Left forelimb (tissue), 1 donor: ENCODE data around the gene NGDN.

Source experiments
- DNase-seq: peaks from one replicate; pipeline ENCODE4 v3.0.0-alpha.2; 2018; ENCODE audit warnings: low spot score

Gene NGDN

GRCh38 chr14:23478109-23478759, 8.7 kb downstream of the NGDN start:
- DNase-seq: no peak

- no peak for DNase-seq
These were observed 12.0 kb downstream of the NGDN start for GRCh38 chr14:23481362-23481970.

GRCh38 chr14:23481979-23482822, 12.7 kb downstream of the NGDN start:
- no peak for DNase-seq

GRCh38 chr14:23482823-23483148, 13.3 kb downstream of the NGDN start:
- no peak for DNase-seq

- no peak for DNase-seq
These were observed 13.8 kb downstream of the NGDN start for GRCh38 chr14:23483236-23483854.

GRCh38 chr14:23485326-23485725, 15.8 kb downstream of the NGDN start:
- no peak for DNase-seq

GRCh38 chr14:23486036-23486435, 16.5 kb downstream of the NGDN start:
- no peak for DNase-seq

GRCh38 chr14:23487216-23487615, 17.7 kb downstream of the NGDN start:
- no peak for DNase-seq

- DNase-seq: no peak
These were observed 23.2 kb downstream of the NGDN start for GRCh38 chr14:23492618-23493272.

GRCh38 chr14:23494223-23494622, 24.7 kb downstream of the NGDN start:
- DNase-seq: no peak

GRCh38 chr14:23512156-23512555, 42.7 kb downstream of the NGDN start:
- DNase-seq: no peak

- no peak for DNase-seq
These were observed 43.7 kb downstream of the NGDN start for GRCh38 chr14:23513005-23513817.

GRCh38 chr14:23513818-23514643, 44.5 kb downstream of the NGDN start:
- no peak for DNase-seq

GRCh38 chr14:23514644-23514957, 45.1 kb downstream of the NGDN start:
- no peak for DNase-seq

- DNase-seq: no peak
These were observed 48.3 kb downstream of the NGDN start for GRCh38 chr14:23517650-23518326.

GRCh38 chr14:23518709-23519108, 49.2 kb downstream of the NGDN start:
- DNase-seq: no peak

GRCh38 chr14:23520899-23521533, 51.5 kb downstream of the NGDN start:
- DNase-seq: no peak

GRCh38 chr14:23521785-23522640, 52.5 kb downstream of the NGDN start:
- DNase-seq: no peak
